IMR-90 (cell line): ENCODE data around the gene DNMT3L.

Source experiments
- BHLHE40 ChIP-seq: fragments of 150-350 bp; IDR thresholded peaks from 2 replicates; pipeline ENCODE4 v1.6.1; 2016; ENCODE audit warnings: mild to moderate bottlenecking, low read depth, low read length
- CHD1 ChIP-seq: IDR thresholded peaks from 2 replicates; pipeline ENCODE4 v1.6.1; 2012; ENCODE audit warnings: low read depth, low read length, improper control_type of control experiment
- CTCF ChIP-seq: conservative IDR thresholded peaks from 2 replicates; pipeline ENCODE4 v1.5.1; 2012; ENCODE audit warnings: mild to moderate bottlenecking, low read depth, low read length, improper control_type of control experiment
- ELK1 ChIP-seq: fragments of 150-350 bp; IDR thresholded peaks from 2 replicates; pipeline ENCODE4 v1.6.1; 2016; ENCODE audit warnings: low read depth, mild to moderate bottlenecking, low read length, moderate library complexity, borderline replicate concordance
- FOS ChIP-seq: fragments of 150-350 bp; IDR thresholded peaks from 2 replicates; pipeline ENCODE4 v1.6.1; 2016; ENCODE audit warnings: low read depth, low read length
- MAFK ChIP-seq: IDR thresholded peaks from 2 replicates; pipeline ENCODE4 v1.6.1; 2012; ENCODE audit warnings: low read depth, low read length, improper control_type of control experiment
- MAZ ChIP-seq: IDR thresholded peaks from 2 replicates; pipeline ENCODE4 v1.6.1; 2012; ENCODE audit warnings: low read depth, mild to moderate bottlenecking, low read length, improper control_type of control experiment, moderate library complexity, borderline replicate concordance
- MXI1 ChIP-seq: IDR thresholded peaks from 2 replicates; pipeline ENCODE4 v1.6.1; 2012; ENCODE audit warnings: low read depth, mild to moderate bottlenecking, low read length, moderate library complexity, borderline replicate concordance
- NFE2L2 ChIP-seq: fragments of 150-350 bp; IDR thresholded peaks from 2 replicates; pipeline ENCODE4 v1.6.1; 2016; ENCODE audit warnings: low read depth, mild to moderate bottlenecking, low read length
- POLR2A ChIP-seq: IDR thresholded peaks from 2 replicates; pipeline ENCODE4 v1.6.1; 2012; ENCODE audit warnings: mild to moderate bottlenecking, low read depth, low read length
- RAD21 ChIP-seq: IDR thresholded peaks from 2 replicates; pipeline ENCODE4 v1.6.1; 2012; ENCODE audit warnings: low read length, improper control_type of control experiment
- RFX5 ChIP-seq: IDR thresholded peaks from 2 replicates; pipeline ENCODE4 v1.8.0; 2012; ENCODE audit warnings: low read depth, mild to moderate bottlenecking, low read length, moderate library complexity
- USF2 ChIP-seq: fragments of 150-350 bp; IDR thresholded peaks from 2 replicates; pipeline ENCODE4 v1.6.1; 2017; ENCODE audit warnings: mild to moderate bottlenecking, antibody characterized with exemption, low read length, low read depth

DNA sequence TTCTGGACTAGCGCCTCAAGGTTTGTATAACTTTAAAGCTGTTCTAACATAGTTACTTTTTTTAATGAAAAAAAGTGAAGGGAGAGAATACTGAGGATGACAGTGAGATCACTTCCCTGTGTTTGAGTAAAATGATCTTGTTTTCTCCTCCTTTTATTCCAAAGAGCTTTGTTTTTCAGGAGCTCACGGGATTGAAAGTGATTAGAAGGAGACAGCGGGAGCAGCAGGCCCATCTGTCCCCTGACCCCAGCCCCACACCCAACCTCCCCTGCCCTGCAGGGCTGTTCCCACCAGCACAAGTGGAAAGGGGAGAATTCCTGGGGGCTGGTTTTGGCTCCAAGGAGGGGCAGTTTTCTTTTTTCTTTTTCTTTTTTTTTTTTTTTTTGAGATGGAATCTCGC lies 2.1 kb upstream of the DNMT3L start:
- TF ChIP-seq CTCF (no peak), POLR2A (no peak), MAZ (no peak), MAFK (no peak), MXI1 (no peak), ELK1 (no peak), RAD21 (no peak), BHLHE40 (no peak), RFX5 (no peak), NFE2L2 (no peak), CHD1 (no peak), USF2 (no peak), FOS (no peak)
